Muscle of arm (tissue), 12 donors: Measurements from ENCODE around the gene MUC20. TPM values are rescaled to one million over a fixed set of nuclear protein-coding genes. Genes with fewer than 3 reads are reported as not detected.
"Not testable (repeated sequence)": the region's sequence is repeated elsewhere in the genome, so short reads cannot be mapped to it uniquely, and the experiment has no call there.

Experiments used
- DNase-seq: peaks from one replicate; pipeline ENCODE4 v3.0.0-alpha.2; 2013
- polyA plus RNA-seq, 12 donors: library from polyadenylated mRNA; unstranded; fragments of 120-200 nt; gene quantifications; one replicate each; pipeline ENCODE4 v1.2.1, GENCODE V29; 2013; ENCODE audit not compliant: insufficient read length in 12 of 12

Gene MUC20
- polyA plus RNA-seq, 12 donors: 0.90 to 14.8 (median 4.1) TPM; not detected in 2

- DNase-seq: no peak
These were observed 49.5 kb downstream of the MUC20 start for GRCh38 chr3:195770081-195770840.

- DNase-seq: not testable (repeated sequence)
These were observed 50.3 kb downstream of the MUC20 start for GRCh38 chr3:195770841-195771645.

DNA sequence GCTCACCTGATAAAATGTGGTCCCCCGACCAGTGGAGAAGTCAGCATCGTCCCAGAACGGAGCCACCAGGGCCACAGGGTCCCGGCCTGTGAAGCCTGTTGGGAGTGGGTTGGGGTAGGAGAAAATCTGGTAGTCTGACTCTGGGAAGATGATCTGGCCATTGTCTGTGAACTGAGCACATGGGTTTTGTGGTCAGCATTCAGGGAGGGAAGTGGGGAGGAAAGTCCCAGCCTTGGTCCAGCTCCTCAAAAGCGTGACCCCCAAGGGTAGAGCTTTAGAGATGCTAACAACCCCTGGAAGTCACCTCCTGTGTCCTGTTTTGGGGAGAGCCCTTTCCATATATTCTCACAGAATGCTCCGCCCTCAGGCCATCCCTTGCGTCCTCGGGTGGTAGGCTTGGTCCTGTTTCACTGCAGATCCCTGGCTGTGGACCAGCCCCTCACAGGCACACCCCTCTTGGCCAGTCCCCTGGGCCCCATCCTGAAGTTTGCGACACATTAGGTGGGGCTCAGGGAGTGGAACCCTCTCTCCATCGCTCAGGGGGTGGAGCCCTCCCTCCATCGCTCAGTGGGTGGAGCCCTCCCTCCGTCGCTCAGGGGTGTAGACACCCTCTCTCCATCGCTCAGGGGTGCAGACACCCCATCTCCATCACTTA is 51.0 kb downstream of the MUC20 start:
- no peak for DNase-seq

GRCh38 chr3:195773956-195774537 is 53.3 kb downstream of the MUC20 start:
- no peak for DNase-seq

DNA sequence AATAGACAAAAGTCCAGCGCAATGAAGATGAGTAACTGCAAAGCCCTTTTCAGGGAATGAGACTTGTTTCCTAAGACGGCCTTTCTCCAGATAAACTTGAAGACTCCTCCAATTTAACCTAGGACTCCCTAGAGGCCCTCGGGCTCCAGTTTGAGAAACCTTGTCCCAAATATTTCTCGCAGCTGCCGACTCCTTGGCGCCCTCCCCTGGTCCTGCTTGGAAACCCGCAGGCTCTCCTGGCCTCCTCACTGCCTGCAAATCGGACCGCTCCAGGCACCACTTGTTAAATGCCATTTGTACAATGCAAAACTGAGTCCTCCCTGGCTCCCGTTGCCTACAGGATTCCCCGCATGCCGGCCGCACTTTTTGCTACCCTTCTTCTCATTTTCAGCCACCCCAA is 54.1 kb downstream of the MUC20 start:
- peak; percentile 51 for DNase-seq

DNA sequence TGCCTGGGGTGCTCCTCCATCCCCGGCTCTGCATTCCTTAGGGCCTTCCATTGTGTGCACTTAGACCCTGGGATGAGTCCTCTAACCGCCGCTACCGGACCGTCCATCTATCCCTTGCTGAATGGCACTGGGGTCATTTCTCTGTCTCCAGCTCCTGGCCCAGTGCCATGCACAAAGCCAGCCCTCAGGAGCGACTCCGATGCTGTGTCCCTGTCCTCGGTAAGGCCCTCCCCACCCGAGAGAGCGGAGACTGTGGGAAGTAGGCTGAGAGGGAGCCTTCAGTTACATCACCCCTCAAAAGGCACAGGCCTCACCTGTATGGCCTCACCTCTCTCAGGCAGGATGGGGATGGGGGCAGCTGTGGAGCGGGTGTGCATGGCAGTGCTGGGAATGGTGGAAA is 57.2 kb downstream of the MUC20 start:
- no peak for DNase-seq

DNA sequence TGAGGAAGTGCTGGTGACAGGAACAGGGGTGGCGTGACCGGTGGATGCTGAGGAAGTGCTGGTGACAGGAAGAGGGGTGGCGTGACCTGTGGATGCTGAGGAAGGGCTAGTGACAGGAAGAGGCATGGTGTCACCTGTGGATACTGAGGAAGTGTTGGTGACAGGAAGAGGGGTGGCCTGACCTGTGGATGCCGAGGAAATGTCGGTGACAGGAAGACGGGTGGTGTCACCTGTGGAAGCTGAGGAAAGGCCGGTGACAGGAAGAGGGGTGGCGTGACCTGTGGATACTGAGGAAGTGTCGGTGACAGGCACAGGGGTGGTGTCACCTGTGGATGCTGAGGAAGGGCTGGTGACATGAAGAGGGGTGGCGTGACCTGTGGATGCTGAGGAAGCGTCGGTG is 60.5 kb downstream of the MUC20 start:
- DNase-seq: not testable (repeated sequence)

Other genes with a start within 250 kb of the MUC20 start
- gene PPP1R2, start 177.7 kb upstream of the MUC20 start, polyA plus RNA-seq: 10 to 100 TPM in 11 of 12 donors, not detected in 1; 33.3 to 69.2 (median 44.5) TPM
- 10 to 100 TPM in 11 of 12 donors, not detected in 1; 21.3 to 57.9 (median 38.5) TPM for gene APOD, start 137.0 kb upstream of the MUC20 start, polyA plus RNA-seq
- 1 to 10 TPM in 5 of 12 donors, under 1 TPM in 6, not detected in 1; 0.29 to 3.2 (median 0.82) TPM for gene MUC4, start 91.0 kb downstream of the MUC20 start, polyA plus RNA-seq
- gene TNK2, start 187.6 kb downstream of the MUC20 start, polyA plus RNA-seq: 100 to 1,000 TPM in 7 of 12 donors, 10 to 100 TPM in 4, not detected in 1; 59.5 to 151 (median 111) TPM